IMR-90 (cell line): ENCODE data around the gene CD207. TPM values are rescaled to one million over a fixed set of nuclear protein-coding genes. Genes with fewer than 3 reads are reported as not detected.

Experiments used
- ATAC-seq: fragments of 200-7000 bp; cut with Tn5 transposase; 2 replicates; pipeline ENCODE4 v1.9.1; 2020; ENCODE audit warnings: low read depth, mild to moderate bottlenecking, moderate library complexity
- BruUV-seq: library from RNA; stranded (reverse); fragments of 400-500 nt; replicated peaks from 2 replicates; lab custom pipeline; 2021; lab: Mats Ljungman, UMichigan
- CTCF ChIA-PET: fragments of 300-600 bp; formaldehyde crosslinking; extraction: SDS; loops from one replicate; lab custom pipeline; 2021; ENCODE audit warnings: antibody characterized with exemption; lab: Yijun Ruan, JAX
- POLR2A ChIA-PET: fragments of 300-600 bp; sonication (Branson Sonifier 250); formaldehyde crosslinking; loops from one replicate; lab custom pipeline; 2022; ENCODE audit warnings: antibody characterized with exemption; ENCODE audit not compliant: unreplicated experiment; lab: Charles Lee
- DNase-seq: peaks from one replicate; pipeline ENCODE4 v3.0.0; 2013
- H2AFZ ChIP-seq: replicated peaks from 2 replicates; pipeline ENCODE3; 2013; ENCODE audit warnings: low read length, mild to moderate bottlenecking; ENCODE audit not compliant: poor library complexity
- H2AK5ac ChIP-seq: 2 replicates; pipeline ENCODE4 v1.6.1; 2013; ENCODE audit warnings: low read depth, low read length, inconsistent platforms
- H2AK9ac ChIP-seq: replicated peaks from 2 replicates; pipeline ENCODE3; 2013; ENCODE audit warnings: mild to moderate bottlenecking, low read depth, low read length, moderate library complexity; ENCODE audit not compliant: poor library complexity
- H2BK120ac ChIP-seq: 2 replicates; pipeline ENCODE4 v1.6.1; 2013; ENCODE audit warnings: low read depth, low read length, inconsistent platforms
- H2BK15ac ChIP-seq: 3 replicates; pipeline ENCODE4 v1.6.1; 2013; ENCODE audit warnings: low read depth, low read length, inconsistent platforms
- H2BK20ac ChIP-seq: 2 replicates; pipeline ENCODE4 v1.6.1; 2013; ENCODE audit warnings: low read depth, mild to moderate bottlenecking, inconsistent platforms, low read length, moderate library complexity
- H2BK5ac ChIP-seq: 2 replicates; pipeline ENCODE4 v1.6.1; 2013; ENCODE audit warnings: mild to moderate bottlenecking, low read depth, low read length, inconsistent platforms; ENCODE audit not compliant: poor library complexity, severe bottlenecking
- H3K14ac ChIP-seq: replicated peaks from 2 replicates; pipeline ENCODE4 v1.6.1; 2013; ENCODE audit warnings: low read depth, low read length, inconsistent platforms
- H3K18ac ChIP-seq: 2 replicates; pipeline ENCODE4 v1.6.1; 2013; ENCODE audit warnings: low read depth, low read length, control low read depth
- H3K23ac ChIP-seq: 2 replicates; pipeline ENCODE4 v1.6.1; 2013; ENCODE audit warnings: low read depth, low read length, inconsistent platforms
- H3K27ac ChIP-seq: 2 replicates; pipeline ENCODE4 v1.5.1; 2013; ENCODE audit warnings: mild to moderate bottlenecking, control low read depth, low read length; ENCODE audit not compliant: insufficient read depth
- H3K27me3 ChIP-seq: 2 replicates; pipeline ENCODE4 v1.6.1; 2013; ENCODE audit warnings: low read length; ENCODE audit not compliant: control insufficient read depth, insufficient read depth
- H3K36me3 ChIP-seq: 2 replicates; pipeline ENCODE4 v1.6.1; 2013; ENCODE audit warnings: low read length, mixed read lengths; ENCODE audit not compliant: control insufficient read depth, insufficient read depth
- H3K4ac ChIP-seq: 2 replicates; pipeline ENCODE4 v1.6.1; 2013; ENCODE audit warnings: low read depth, low read length, inconsistent platforms
- H3K4me1 ChIP-seq: 2 replicates; pipeline ENCODE4 v1.6.1; 2013; ENCODE audit warnings: low read length, mixed read lengths; ENCODE audit not compliant: control insufficient read depth, insufficient read depth
- H3K4me2 ChIP-seq: 2 replicates; pipeline ENCODE4 v1.6.1; 2013; ENCODE audit warnings: low read depth, mild to moderate bottlenecking, control low read depth, low read length, moderate library complexity
- H3K4me3 ChIP-seq: 2 replicates; pipeline ENCODE4 v1.5.1; 2013; ENCODE audit warnings: low read depth, mild to moderate bottlenecking, control low read depth, low read length, moderate library complexity; ENCODE audit not compliant: insufficient read depth
- H3K56ac ChIP-seq: 2 replicates; pipeline ENCODE4 v1.6.1; 2013; ENCODE audit warnings: low read length, inconsistent platforms; ENCODE audit not compliant: insufficient read depth; ENCODE audit errors: extremely low read depth
- H3K79me1 ChIP-seq, 2 experiments: 2 replicates each; pipeline ENCODE4 v1.6.1; 2013; ENCODE audit warnings: low read length in 2 of 2, inconsistent platforms in 1 of 2, low read depth in 1 of 2
- H3K9ac ChIP-seq: 2 replicates; pipeline ENCODE4 v1.6.1; 2013; ENCODE audit warnings: low read depth, low read length, control low read depth
- H3K9me1 ChIP-seq: 2 replicates; pipeline ENCODE4 v1.6.1; 2013; ENCODE audit warnings: low read length, inconsistent platforms; ENCODE audit not compliant: insufficient read depth
- H3K9me3 ChIP-seq: 2 replicates; pipeline ENCODE4 v1.6.1; 2013; ENCODE audit warnings: low read length; ENCODE audit not compliant: control insufficient read depth, insufficient read depth
- H4K20me1 ChIP-seq: 2 replicates; pipeline ENCODE4 v1.6.1; 2013; ENCODE audit warnings: low read length, inconsistent platforms; ENCODE audit not compliant: insufficient read depth
- H4K5ac ChIP-seq: 2 replicates; pipeline ENCODE4 v1.6.1; 2013; ENCODE audit warnings: mild to moderate bottlenecking, low read depth, low read length, control low read depth
- H4K8ac ChIP-seq, 2 experiments: 2 replicates each; pipeline ENCODE4 v1.6.1; 2013; ENCODE audit warnings: low read depth in 2 of 2, low read length in 2 of 2, control low read depth in 1 of 2, inconsistent platforms in 1 of 2
- H4K91ac ChIP-seq: 2 replicates; pipeline ENCODE4 v1.6.1; 2013; ENCODE audit warnings: low read depth, low read length, inconsistent platforms; ENCODE audit not compliant: insufficient read depth
- BHLHE40 ChIP-seq: fragments of 150-350 bp; IDR thresholded peaks from 2 replicates; pipeline ENCODE4 v1.6.1; 2016; ENCODE audit warnings: mild to moderate bottlenecking, low read depth, low read length
- ELK1 ChIP-seq: fragments of 150-350 bp; IDR thresholded peaks from 2 replicates; pipeline ENCODE4 v1.6.1; 2016; ENCODE audit warnings: low read depth, mild to moderate bottlenecking, low read length, moderate library complexity, borderline replicate concordance
- RAD21 ChIP-seq: IDR thresholded peaks from 2 replicates; pipeline ENCODE4 v1.6.1; 2012; ENCODE audit warnings: low read length, improper control_type of control experiment
- RCOR1 ChIP-seq: IDR thresholded peaks from 2 replicates; pipeline ENCODE4 v1.6.1; 2012; ENCODE audit warnings: mild to moderate bottlenecking, low read length, improper control_type of control experiment; ENCODE audit not compliant: insufficient replicate concordance
- SMC3 ChIP-seq: fragments of 150-350 bp; IDR thresholded peaks from 2 replicates; pipeline ENCODE4 v1.6.1; 2016; ENCODE audit warnings: low read depth, mild to moderate bottlenecking, antibody characterized with exemption, low read length, moderate library complexity
- WGBS, 2 experiments: methylation state at CpG; one replicate each; pipeline versions ENCODE4 v1.1.5 to v1.1.7; 2013; ENCODE audit warnings: missing lambda C conversion rate in 2 of 2; ENCODE audit not compliant: insufficient read length in 1 of 2; ENCODE audit errors: extremely low coverage in 2 of 2; 5-methylcytosine and 5-hydroxymethylcytosine counted together
- dilution Hi-C: fragments of 300-500 bp; cut with HindIII; formaldehyde crosslinking; loops from one replicate; pipeline ENCODE4 v1.14.3; 2018; ENCODE audit warnings: low sequenced_read_pairs; ENCODE audit not compliant: unreplicated experiment
- in situ Hi-C: fragments of 300-500 bp; cut with MboI; formaldehyde crosslinking; loops from 3 replicates; pipeline ENCODE4 v1.14.3; 2019; ENCODE audit warnings: low sequenced_read_pairs, inconsistent platforms, mixed read lengths
- intact Hi-C: fragments of 100-400 bp; cut with micrococcal nuclease; formaldehyde crosslinking; loops from 2 replicates; pipeline ENCODE4 v1.10.0; 2022
- microRNA-seq, 2 experiments: library from miRNA; stranded (forward) in 1 of 2; unstranded in 1 of 2; fragments of 10-50 nt in 1 of 2; fragments of <30 nt in 1 of 2; gene quantifications in 1 of 2; microRNA quantifications in 1 of 2; one replicate each; pipeline versions ENCODE3 to v1.1.0; 2013 to 2020; ENCODE audit not compliant: insufficient read depth in 1 of 2, insufficient read length in 1 of 2, unreplicated experiment in 1 of 2
- polyA plus RNA-seq, 3 experiments: library from polyadenylated mRNA; depleted of rRNA; stranded (reverse); fragments of >200 nt; gene quantifications; 2 replicates each; pipeline ENCODE4 v1.2.3, GENCODE V29; 2012; ENCODE audit warnings: low replicate concordance in 1 of 3
- small RNA-seq, 5 experiments: library from RNA; depleted of rRNA; stranded (forward); fragments of <200 nt; gene quantifications; one replicate each; pipeline ENCODE3, GENCODE V24; 2012
- total RNA-seq: library from RNA; depleted of rRNA; stranded (reverse); fragments of >200 nt; gene quantifications from 2 replicates; pipeline ENCODE4 v1.2.3, GENCODE V29; 2012; rRNA removed

The CD207 gene
- total and polyA plus RNA-seq, 2 of the 4 experiments (the other 2 are of a cell fraction) = not detected

DNA sequence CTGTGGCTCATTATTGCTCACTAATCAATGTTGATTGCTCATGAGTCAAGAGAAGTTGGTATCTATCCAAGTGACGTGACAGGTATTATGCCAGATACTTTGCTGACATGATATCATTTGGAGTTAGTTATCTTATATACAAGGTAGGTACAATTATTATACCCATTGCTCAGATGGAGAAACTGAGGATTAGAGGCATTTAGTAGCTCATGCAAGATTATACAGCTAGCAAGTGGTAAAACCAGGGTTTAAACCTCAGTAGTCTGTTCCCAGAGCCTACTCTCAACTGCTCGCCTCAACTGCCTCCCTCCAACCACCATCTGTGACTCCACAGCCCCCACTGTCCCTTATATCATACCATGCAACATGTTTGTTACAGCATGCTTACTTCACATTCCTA, 51.3 kb downstream of the CD207 start:
- H2BK15ac ChIP-seq = no peak overlapping the region
- H2BK5ac ChIP-seq = no peak overlapping the region
- no peaks in the 10 kb centered on the region for H3K36me3 ChIP-seq
- no peak overlapping the region for H3K4me2 ChIP-seq
- TF ChIP-seq ELK1 = no peak
- no peak for TF ChIP-seq RAD21
- TF ChIP-seq BHLHE40 = no peak
- TF ChIP-seq RCOR1 = no peak
- no peak for TF ChIP-seq SMC3
- no peaks in the 10 kb centered on the region for H3K79me1 ChIP-seq
- no peak overlapping the region for H3K18ac ChIP-seq
- ATAC-seq = no peak
- H2BK120ac ChIP-seq = no peak overlapping the region
- no peak overlapping the region for H3K56ac ChIP-seq
- no peak overlapping the region for H2AK9ac ChIP-seq
- in situ Hi-C loops = no loop called here
- no peak overlapping the region for H3K9ac ChIP-seq
- H4K20me1 ChIP-seq = no peaks in the 10 kb centered on the region
- ChIA-PET POLR2A (no interaction called here), CTCF (no interaction called here)
- no peaks in the 10 kb centered on the region for H3K4me1 ChIP-seq
- BruUV-seq = no TSS peak
- H3K9me1 ChIP-seq = no peaks in the 10 kb centered on the region
- intact Hi-C loops = no loop called here
- peaks cover 12% of the 10 kb centered on the region for H3K27me3 ChIP-seq
- H2AFZ ChIP-seq = no peak overlapping the region
- H3K4ac ChIP-seq = no peak overlapping the region
- no peak overlapping the region for H2AK5ac ChIP-seq
- H4K5ac ChIP-seq = no peak overlapping the region
- no peak overlapping the region for H3K23ac ChIP-seq
- no peak overlapping the region for H3K27ac ChIP-seq
- no peak overlapping the region for H2BK20ac ChIP-seq
- dilution Hi-C loops = no loop called here
- no peak for DNase-seq
- no peak overlapping the region for H4K8ac ChIP-seq
- no peak overlapping the region for H3K14ac ChIP-seq
- H3K9me3 ChIP-seq = no peaks in the 10 kb centered on the region
- no peak overlapping the region for H4K91ac ChIP-seq
- no CpG with 5 or more reads among the region's 2 CpGs for WGBS, 2 experiments
- no peak overlapping the region for H3K4me3 ChIP-seq

Small RNA genes lying within 50 kb of the gene (microRNA-seq; reads per million reads assigned to microRNA genes)
- gene HMGN2P21 (ENCODE audit: insufficient read depth, insufficient read length) = not detected

Small RNA genes lying within 50 kb of the gene (small RNA-seq; reads per million reads assigned to genes)
- 0 reads per million in 5 experiments for gene HMGN2P21

Other genes starting within 250 kb of the CD207 start
- gene ADD2, start 67.6 kb downstream of the CD207 start, total RNA-seq = not detected in 2 replicates
- not detected in 2 replicates for gene ADD2, start 67.6 kb downstream of the CD207 start, polyA plus RNA-seq (2012; rRNA removed)
- not detected in 2 replicates for gene FIGLA, start 45.2 kb downstream of the CD207 start, total RNA-seq
- gene FIGLA, start 45.2 kb downstream of the CD207 start, polyA plus RNA-seq (2012; rRNA removed) = not detected in 2 replicates
- not detected in 2 replicates for gene CLEC4F, start 15.2 kb downstream of the CD207 start, total RNA-seq
- gene CLEC4F, start 15.2 kb downstream of the CD207 start, polyA plus RNA-seq (2012; rRNA removed) = not detected in 2 replicates
- 0.36 and 0.56 TPM in 2 replicates for gene VAX2, start 64.8 kb upstream of the CD207 start, total RNA-seq
- 1.5 and 2.4 TPM in 2 replicates for gene VAX2, start 64.8 kb upstream of the CD207 start, polyA plus RNA-seq (2012; rRNA removed)
- gene ATP6V1B1, start 100.1 kb upstream of the CD207 start, total RNA-seq = 0.28 TPM in 1 of 2 replicates, not detected in the other
- 1.3 and 1.4 TPM in 2 replicates for gene ATP6V1B1, start 100.1 kb upstream of the CD207 start, polyA plus RNA-seq (2012; rRNA removed)
- gene ANKRD53, start 142.8 kb upstream of the CD207 start, total RNA-seq = 0.54 and 0.56 TPM in 2 replicates
- 1.0 and 1.2 TPM in 2 replicates for gene ANKRD53, start 142.8 kb upstream of the CD207 start, polyA plus RNA-seq (2012; rRNA removed)
- 26.3 and 31.1 TPM in 2 replicates for gene TEX261, start 159.1 kb upstream of the CD207 start, total RNA-seq
- gene TEX261, start 159.1 kb upstream of the CD207 start, polyA plus RNA-seq (2012; rRNA removed) = 64.7 and 69.8 TPM in 2 replicates
- 60.4 and 77.8 TPM in 2 replicates for gene NAGK, start 232.8 kb upstream of the CD207 start, total RNA-seq
- gene NAGK, start 232.8 kb upstream of the CD207 start, polyA plus RNA-seq (2012; rRNA removed) = 146 and 150 TPM in 2 replicates